GM19351 (cell line): ENCODE data around the gene DACH2.
A peak's percentile ranks its signal among the peaks of the same experiment; 100 is the strongest.
"Not testable (repeated sequence)": the region's sequence is repeated elsewhere in the genome, so short reads cannot be mapped to it uniquely, and the experiment has no call there.

ENCODE experiments used
- ATAC-seq: cut with Tn5 transposase; IDR thresholded peaks from one replicate; pipeline ENCODE4 v1.9.1; 2021; ENCODE audit warnings: mild to moderate bottlenecking, moderate library complexity; ENCODE audit not compliant: unreplicated experiment

The DACH2 gene

DNA sequence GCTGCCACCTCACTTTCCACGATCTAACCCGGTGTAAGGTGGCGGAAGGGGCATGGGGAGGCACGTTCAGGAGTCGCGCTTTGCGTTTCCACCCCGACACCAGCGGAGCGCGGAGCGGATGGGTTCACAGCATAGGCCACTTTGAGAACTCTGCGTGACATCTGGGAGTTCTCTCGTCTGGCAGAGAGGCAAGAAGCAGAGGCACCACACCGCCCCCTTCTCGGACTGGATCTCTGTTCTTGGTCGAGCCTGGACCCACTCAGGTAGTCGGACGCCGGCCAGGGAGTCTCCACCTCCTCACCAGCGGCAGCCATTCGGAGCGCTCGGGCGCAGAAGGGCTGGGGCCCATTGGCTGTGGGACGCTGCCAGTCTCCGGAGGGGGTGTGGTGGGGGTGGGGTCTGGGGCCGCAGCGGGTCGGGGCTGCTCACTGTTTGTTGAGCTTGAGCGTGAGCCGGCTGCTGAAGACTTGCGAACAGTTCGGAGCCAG lies at the start of gene DACH2:
Gene DACH2, plus strand, starts transcription at position 428 of the 488 bp plus-strand sequence.
- ATAC-seq: peak; percentile 95

- no peak for ATAC-seq
Measured at GRCh38 chrX:86102341-86102740, 45.9 kb upstream of the DACH2 start.

DNA sequence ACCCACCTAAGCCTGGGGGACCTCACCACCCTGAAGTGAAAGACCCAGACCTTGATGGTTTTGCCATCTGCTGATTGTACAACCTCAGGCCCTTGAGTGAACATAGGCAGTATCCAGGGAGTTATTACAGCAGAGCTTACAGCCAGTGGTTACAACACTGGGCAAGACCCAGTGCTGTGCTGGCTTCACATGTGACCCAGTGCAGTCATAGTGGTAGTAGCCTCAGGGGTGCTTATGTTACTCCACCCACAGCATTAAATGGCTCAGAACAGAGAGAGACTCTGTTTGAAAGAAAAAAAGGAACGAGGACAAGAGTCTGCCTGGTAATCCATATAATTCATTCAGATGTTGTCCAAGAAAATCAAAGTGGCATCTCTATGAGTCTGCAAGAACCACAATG lies 45.2 kb upstream of the DACH2 start:
- ATAC-seq: no peak

DNA sequence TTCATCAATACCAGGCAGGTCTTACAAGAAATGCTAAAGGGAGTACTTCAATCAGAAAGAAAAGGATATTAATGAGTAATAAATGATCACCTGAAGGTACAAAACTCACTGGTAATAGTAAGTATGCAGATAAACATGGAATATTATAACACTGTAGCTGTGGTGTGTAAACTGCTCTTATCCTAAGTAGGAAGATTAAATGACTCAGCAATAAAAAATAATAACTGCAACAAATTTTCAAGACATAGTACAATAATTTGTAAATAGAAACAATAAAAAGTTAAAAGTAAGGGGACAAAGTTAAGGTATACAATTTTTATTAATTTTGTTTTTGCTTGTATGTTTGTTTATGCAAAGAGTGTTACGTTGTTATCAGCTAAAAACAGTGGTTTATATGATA lies 43.7 kb upstream of the DACH2 start:
- ATAC-seq: no peak

GRCh38 chrX:86121916-86122315 lies 26.3 kb upstream of the DACH2 start:
- no peak for ATAC-seq

- ATAC-seq: peak; percentile 68
Measured at GRCh38 chrX:86133761-86134160, 14.5 kb upstream of the DACH2 start.

DNA sequence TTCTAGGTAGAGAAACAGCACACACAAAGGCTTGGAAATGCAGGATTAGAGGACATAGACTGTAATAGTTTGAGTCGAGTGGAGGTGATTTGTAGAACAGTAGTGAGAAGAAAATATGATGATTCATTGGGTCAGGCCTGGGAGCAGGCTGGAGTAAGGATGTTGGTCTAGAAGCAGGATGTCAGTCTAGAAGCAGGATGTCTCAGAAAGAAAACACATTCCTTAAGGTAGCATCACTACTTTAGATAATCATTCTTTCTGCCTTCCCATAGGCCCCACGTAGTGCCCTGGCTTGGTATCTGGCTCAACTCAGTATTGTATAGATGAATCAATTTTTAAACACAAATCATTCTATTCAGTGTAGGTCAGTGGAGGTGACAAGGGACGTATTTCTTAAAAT lies 11.2 kb upstream of the DACH2 start:
- ATAC-seq: no peak

- ATAC-seq: no peak
Measured at GRCh38 chrX:86141786-86142185, 6.5 kb upstream of the DACH2 start.

DNA sequence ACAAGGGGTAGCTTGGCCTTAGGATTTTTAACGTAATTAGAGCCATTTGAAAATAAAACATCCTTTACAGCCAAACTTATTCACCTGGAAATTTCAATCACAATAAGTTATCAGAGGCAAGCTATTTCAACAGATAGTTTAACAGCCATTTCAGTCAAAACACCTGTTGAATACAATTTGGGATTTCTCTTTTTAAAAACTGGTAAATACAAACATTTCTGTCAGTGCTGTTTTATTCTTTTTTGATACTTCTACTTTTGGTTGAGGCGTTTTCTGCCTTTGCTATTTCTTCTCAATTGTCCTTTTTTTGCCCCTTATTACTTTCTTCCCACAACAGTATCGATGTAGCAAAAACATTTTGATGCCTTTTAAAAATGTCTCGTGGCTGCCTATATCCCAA lies 2.1 kb upstream of the DACH2 start:
- no peak for ATAC-seq

DNA sequence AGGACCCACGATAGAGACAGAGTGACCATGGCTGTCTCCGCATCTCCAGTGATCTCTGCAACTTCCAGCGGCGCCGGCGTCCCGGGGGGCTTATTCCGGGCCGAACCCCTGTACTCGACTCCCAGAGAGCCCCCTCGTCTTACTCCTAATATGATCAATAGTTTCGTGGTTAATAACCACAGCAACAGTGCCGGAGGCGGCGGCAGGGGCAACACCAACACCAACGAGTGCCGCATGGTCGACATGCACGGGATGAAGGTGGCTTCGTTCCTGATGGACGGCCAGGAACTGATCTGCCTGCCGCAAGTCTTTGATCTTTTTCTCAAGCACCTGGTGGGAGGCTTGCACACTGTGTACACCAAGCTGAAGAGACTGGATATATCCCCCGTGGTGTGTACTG lies 343 bp downstream of the DACH2 start:
- no peak for ATAC-seq

- ATAC-seq: no peak
Measured at GRCh38 chrX:86149119-86149518, 868 bp downstream of the DACH2 start.

DNA sequence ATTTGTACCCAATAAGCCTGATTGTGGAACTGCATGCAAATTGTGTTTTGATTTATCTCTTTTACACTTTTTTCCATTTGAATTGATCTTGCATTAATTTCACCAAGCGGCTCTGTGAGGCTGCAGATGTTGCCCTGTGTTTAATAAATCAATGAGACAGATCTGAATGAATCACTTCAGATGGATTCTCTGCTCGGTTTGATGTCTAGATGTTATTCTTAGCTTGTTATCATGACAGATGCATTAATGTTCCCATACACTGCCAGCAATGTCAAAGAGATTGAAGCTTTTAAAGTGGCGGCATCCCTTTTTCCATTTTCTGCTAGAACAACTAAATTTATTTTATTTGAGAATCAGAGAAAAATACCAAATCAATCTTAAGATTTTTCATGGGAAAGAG lies 6.3 kb downstream of the DACH2 start:
- no peak for ATAC-seq

- ATAC-seq: peak; percentile 82
Measured at GRCh38 chrX:86171366-86171765, 23.1 kb downstream of the DACH2 start.

DNA sequence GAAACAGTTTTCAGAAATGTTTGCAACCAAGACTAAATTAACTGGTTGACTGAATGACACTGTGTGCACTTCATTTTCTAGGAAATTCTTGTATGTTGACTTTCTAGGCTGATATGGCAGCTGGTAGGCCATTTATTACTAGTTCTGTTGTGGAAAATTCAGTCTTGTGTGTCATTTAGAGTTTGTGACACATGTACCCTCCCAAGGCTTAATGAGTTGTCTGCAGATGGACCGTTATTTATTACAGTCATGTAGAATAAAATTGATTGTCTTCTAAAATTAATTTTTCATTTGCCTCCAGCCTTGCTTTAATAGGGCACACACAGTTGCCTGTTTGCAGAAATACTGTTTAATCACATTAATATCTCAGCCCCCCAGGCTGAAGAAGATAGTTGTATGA lies 30.7 kb downstream of the DACH2 start:
- no peak for ATAC-seq

GRCh38 chrX:86181325-86181724 lies 33.1 kb downstream of the DACH2 start:
- ATAC-seq: not testable (repeated sequence)

- ATAC-seq: no peak
Measured at GRCh38 chrX:86192827-86193226, 44.6 kb downstream of the DACH2 start.

DNA sequence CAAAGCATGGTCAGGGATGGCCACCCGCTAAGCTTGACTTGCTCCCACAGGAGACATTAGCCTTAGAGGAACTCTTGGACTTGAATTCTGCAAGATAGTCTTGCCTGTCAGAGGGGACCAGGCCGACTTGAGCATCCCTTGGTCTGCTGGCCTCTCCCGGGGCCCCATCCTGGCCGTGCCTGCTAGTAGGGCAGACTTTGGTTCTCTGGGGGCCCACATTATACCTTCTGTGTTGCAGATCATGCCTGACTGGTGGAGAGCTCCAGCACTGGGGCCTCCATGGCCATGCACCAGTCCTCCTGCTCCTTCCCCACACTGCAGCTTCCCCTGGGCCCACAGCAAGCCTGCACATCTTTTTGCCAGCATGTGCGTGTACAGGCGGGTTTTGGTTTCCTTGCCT lies 46.5 kb downstream of the DACH2 start:
- ATAC-seq: no peak

- ATAC-seq: no peak
Measured at GRCh38 chrX:86195343-86195742, 47.1 kb downstream of the DACH2 start.

- no peak for ATAC-seq
Measured at GRCh38 chrX:86197815-86198214, 49.6 kb downstream of the DACH2 start.

GRCh38 chrX:86210772-86211171 lies 62.5 kb downstream of the DACH2 start:
- no peak for ATAC-seq

DNA sequence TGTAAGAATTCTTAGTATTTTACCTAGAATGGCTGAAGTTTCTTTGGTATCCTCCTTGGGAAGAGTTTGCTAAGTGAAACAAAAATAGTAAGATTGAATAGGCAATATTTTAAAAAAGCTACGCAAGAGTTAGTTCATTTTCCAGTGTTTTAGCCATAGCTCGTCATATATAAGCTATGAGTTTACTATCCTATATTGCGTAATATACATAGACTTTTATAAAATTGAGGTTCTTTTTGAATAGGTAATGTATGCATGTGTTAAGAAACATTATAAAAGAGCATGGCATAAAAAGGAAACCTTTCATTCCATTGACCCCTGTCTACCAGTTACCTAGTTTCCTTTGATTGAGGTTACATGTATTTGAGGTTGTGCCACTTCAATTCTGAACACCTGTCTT lies 67.0 kb downstream of the DACH2 start:
- ATAC-seq: no peak

GRCh38 chrX:86237482-86237881 lies 89.2 kb downstream of the DACH2 start:
- ATAC-seq: no peak

DNA sequence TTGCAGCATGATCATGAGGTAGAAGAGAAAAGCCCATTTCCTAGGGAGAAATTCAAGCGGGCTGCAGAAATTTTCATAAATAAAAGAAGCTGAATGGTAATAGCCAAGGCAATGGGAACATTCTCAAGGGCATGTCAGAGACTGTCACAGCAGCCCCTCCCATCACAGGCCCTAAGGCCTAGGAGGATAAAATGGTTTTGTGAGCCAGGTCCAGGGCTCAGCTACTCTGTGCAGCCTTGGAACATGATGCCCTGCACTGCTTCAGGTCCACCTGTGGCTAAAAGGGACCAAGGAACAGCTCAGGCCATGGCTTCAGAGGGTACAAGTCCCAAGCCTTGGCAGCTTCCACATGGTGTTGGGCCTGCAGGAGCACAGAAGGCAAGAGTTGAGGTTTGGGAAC lies 93.3 kb downstream of the DACH2 start:
- no peak for ATAC-seq

DNA sequence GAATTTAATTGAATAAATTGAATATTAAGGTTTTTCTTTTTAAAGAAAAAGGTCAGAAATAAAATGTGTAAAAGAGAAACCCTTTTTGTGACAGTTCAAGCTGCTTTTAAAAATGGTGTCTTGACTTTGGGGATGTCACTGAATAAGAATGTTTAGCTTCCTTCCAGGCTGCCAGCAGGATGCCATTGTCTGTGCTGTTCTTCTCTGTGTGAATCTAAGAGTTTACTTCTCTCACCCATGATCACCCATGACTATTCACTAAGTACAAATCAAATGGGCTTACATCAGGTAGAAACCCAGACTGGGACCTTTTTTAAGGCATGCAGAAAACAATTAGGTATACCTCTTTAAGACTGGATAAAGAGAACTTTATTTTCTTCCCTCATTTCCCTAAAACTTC lies 115.3 kb downstream of the DACH2 start:
- no peak for ATAC-seq
